PC-3 (cell line): ENCODE measurements around the gene LTBP1.

ENCODE experiments used
- EZH2 ChIP-seq: fragments of 300-600 bp; sonication (generic); IDR thresholded peaks from one replicate; pipeline ENCODE4 v1.6.1; 2017; ENCODE audit warnings: antibody characterized with exemption, mild to moderate bottlenecking, low read length; ENCODE audit not compliant: unreplicated experiment
- EZH2phosphoT487 ChIP-seq: fragments of 300-600 bp; sonication (generic); IDR thresholded peaks from 2 replicates; pipeline ENCODE4 v1.6.1; 2018; ENCODE audit warnings: mild to moderate bottlenecking, antibody characterized with exemption, low read length, borderline replicate concordance
- TF ChIP-seq, protein P1 (sequence below): fragments of 300-600 bp; sonication (generic); conservative IDR thresholded peaks from 2 replicates; pipeline ENCODE4 v1.5.1; 2017; ENCODE audit warnings: antibody characterized with exemption, low read depth, mild to moderate bottlenecking, low read length

DNA sequence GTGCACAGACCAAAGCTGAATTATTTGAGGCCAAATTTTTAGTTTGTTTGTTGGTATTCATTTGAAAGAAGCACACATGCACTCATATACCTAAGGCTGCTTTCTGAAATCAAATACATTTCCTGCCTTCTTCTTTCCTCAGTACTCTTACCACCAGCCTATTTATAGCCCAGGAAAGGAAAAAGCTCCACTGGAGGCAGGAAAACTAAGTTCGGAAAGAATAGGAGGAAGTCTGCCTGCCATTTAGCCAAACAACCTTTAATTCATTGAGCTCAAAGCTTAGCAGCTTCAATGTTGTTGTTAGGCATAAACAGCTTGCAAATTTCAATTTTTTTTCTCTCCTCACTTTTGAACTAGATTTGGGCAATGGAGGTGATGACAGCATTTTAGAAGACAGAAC lies 489.3 kb downstream of the LTBP1 start:
- TF ChIP-seq EZH2 (no peak), EZH2phosphoT487 (no peak)
- TF ChIP-seq, protein P1, sequence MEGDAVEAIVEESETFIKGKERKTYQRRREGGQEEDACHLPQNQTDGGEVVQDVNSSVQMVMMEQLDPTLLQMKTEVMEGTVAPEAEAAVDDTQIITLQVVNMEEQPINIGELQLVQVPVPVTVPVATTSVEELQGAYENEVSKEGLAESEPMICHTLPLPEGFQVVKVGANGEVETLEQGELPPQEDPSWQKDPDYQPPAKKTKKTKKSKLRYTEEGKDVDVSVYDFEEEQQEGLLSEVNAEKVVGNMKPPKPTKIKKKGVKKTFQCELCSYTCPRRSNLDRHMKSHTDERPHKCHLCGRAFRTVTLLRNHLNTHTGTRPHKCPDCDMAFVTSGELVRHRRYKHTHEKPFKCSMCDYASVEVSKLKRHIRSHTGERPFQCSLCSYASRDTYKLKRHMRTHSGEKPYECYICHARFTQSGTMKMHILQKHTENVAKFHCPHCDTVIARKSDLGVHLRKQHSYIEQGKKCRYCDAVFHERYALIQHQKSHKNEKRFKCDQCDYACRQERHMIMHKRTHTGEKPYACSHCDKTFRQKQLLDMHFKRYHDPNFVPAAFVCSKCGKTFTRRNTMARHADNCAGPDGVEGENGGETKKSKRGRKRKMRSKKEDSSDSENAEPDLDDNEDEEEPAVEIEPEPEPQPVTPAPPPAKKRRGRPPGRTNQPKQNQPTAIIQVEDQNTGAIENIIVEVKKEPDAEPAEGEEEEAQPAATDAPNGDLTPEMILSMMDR: no peak
